ENCODE data around the gene CCDC6.

CCDC6 gene

GRCh38 chr10:59844436-59844835 lies 61.9 kb downstream of the CCDC6 start:
- no peak for DNase-seq

- DNase-seq, result no peak
Observed at GRCh38 chr10:59843748-59844147, 62.6 kb downstream of the CCDC6 start.

- DNase-seq, result no peak
Observed at GRCh38 chr10:59839576-59839975, 66.8 kb downstream of the CCDC6 start.

GRCh38 chr10:59838085-59838789 lies 68.1 kb downstream of the CCDC6 start:
- no peak for DNase-seq

GRCh38 chr10:59833810-59834209 lies 72.5 kb downstream of the CCDC6 start:
- no peak for DNase-seq

GRCh38 chr10:59832506-59832905 lies 73.8 kb downstream of the CCDC6 start:
- DNase-seq, result no peak

- DNase-seq, result no peak
Observed at GRCh38 chr10:59831658-59832503, 74.5 kb downstream of the CCDC6 start.

GRCh38 chr10:59830601-59831259 lies 75.6 kb downstream of the CCDC6 start:
- DNase-seq, result peak; percentile 41

GRCh38 chr10:59829601-59830000 lies 76.8 kb downstream of the CCDC6 start:
- DNase-seq, result no peak

GRCh38 chr10:59829024-59829423 lies 77.3 kb downstream of the CCDC6 start:
- DNase-seq, result no peak

GRCh38 chr10:59825932-59826331 lies 80.4 kb downstream of the CCDC6 start:
- DNase-seq, result no peak

GRCh38 chr10:59823751-59824150 lies 82.6 kb downstream of the CCDC6 start:
- no peak for DNase-seq

GRCh38 chr10:59823111-59823510 lies 83.2 kb downstream of the CCDC6 start:
- no peak for DNase-seq

- DNase-seq, result no peak
Observed at GRCh38 chr10:59820471-59820870, 85.9 kb downstream of the CCDC6 start.

- no peak for DNase-seq
Observed at GRCh38 chr10:59819683-59820082, 86.7 kb downstream of the CCDC6 start.

- no peak for DNase-seq
Observed at GRCh38 chr10:59819265-59819664, 87.1 kb downstream of the CCDC6 start.

- peak; percentile 56 for DNase-seq
Observed at GRCh38 chr10:59817773-59818172, 88.6 kb downstream of the CCDC6 start.

GRCh38 chr10:59814878-59815277 lies 91.5 kb downstream of the CCDC6 start:
- DNase-seq, result no peak

- no peak for DNase-seq
Observed at GRCh38 chr10:59812519-59813122, 93.7 kb downstream of the CCDC6 start.

GRCh38 chr10:59809644-59809974 lies 96.7 kb downstream of the CCDC6 start:
- DNase-seq, result no peak

- peak; percentile 62 for DNase-seq
Observed at GRCh38 chr10:59808896-59809643, 97.3 kb downstream of the CCDC6 start.

All from femur (tissue), 1 donor.